Measurements from ENCODE around the gene PAK3.

DNA sequence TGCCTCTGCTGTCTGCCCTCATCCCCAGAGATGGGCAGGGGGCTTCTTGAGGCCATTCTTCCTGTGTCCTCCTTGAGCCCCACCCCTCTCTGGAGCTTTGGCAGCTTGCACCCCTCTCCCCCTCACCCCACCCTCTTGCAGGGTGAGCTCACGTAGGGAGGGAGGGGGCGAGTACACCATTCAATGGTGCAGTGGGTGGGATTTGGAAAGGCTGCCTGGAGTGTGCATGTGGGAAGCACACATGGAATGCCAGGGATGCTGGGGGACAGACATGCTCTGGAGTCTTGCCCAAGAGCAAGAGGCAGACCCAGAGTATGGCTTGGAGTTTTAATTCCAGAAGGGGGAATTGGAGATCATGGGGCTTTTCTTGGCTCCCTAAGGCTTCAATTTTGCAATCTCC, 5.6 kb downstream of the PAK3 start:
- no peak for TF ChIP-seq POLR2AphosphoS5 (IDR thresholded peaks at IDR 0.05)
- TF ChIP-seq POLR2A (IDR thresholded peaks at IDR 0.05): no peak
- TF ChIP-seq, protein P1, sequence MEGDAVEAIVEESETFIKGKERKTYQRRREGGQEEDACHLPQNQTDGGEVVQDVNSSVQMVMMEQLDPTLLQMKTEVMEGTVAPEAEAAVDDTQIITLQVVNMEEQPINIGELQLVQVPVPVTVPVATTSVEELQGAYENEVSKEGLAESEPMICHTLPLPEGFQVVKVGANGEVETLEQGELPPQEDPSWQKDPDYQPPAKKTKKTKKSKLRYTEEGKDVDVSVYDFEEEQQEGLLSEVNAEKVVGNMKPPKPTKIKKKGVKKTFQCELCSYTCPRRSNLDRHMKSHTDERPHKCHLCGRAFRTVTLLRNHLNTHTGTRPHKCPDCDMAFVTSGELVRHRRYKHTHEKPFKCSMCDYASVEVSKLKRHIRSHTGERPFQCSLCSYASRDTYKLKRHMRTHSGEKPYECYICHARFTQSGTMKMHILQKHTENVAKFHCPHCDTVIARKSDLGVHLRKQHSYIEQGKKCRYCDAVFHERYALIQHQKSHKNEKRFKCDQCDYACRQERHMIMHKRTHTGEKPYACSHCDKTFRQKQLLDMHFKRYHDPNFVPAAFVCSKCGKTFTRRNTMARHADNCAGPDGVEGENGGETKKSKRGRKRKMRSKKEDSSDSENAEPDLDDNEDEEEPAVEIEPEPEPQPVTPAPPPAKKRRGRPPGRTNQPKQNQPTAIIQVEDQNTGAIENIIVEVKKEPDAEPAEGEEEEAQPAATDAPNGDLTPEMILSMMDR (IDR thresholded peaks at IDR 0.05): no peak

Data from stomach (tissue), 4 donors.